Measurements from ENCODE around the gene TTC23. TPM values are rescaled to one million over a fixed set of nuclear protein-coding genes. Genes with fewer than 3 reads are reported as not detected.

Gene TTC23
- total RNA-seq, 1 experiment from 2014 or later: 17.8 TPM

DNA sequence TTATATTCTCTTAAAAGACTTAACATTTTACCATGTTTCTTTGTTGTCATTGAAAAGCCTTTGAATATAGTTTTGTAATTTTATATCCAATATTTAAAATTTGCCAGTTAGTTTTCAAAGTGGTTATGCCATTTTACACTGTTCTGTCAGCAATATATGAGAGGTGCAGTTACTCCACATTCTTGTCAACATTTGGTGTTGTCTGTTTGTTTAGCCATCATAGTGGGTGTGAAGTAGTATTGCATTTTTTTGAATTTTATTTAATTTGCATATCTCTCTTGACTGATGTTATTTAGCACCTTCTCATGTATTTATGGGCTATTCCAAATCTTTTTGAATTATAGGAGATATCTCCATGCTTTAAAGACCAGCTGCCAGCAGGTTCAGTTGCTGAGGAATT, 42.3 kb upstream of the TTC23 start (continued):
- TF ChIP-seq, protein P1, sequence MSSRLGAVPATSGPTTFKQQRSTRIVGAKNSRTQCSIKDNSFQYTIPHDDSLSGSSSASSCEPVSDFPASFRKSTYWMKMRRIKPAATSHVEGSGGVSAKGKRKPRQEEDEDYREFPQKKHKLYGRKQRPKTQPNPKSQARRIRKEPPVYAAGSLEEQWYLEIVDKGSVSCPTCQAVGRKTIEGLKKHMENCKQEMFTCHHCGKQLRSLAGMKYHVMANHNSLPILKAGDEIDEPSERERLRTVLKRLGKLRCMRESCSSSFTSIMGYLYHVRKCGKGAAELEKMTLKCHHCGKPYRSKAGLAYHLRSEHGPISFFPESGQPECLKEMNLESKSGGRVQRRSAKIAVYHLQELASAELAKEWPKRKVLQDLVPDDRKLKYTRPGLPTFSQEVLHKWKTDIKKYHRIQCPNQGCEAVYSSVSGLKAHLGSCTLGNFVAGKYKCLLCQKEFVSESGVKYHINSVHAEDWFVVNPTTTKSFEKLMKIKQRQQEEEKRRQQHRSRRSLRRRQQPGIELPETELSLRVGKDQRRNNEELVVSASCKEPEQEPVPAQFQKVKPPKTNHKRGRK (CRISPR knock-in tag; IDR thresholded peaks at IDR 0.05; ENCODE audit: borderline replicate concordance): no peak
- TF ChIP-seq USF2 (CRISPR knock-in tag; IDR thresholded peaks at IDR 0.05): no peak
- no peak for TF ChIP-seq ZNF232 (CRISPR knock-in tag; IDR thresholded peaks at IDR 0.05)

- no peaks in the 10 kb centered on the region for H3K36me3 Mint-ChIP-seq
- TF ChIP-seq SMAD4 (CRISPR knock-in tag; IDR thresholded peaks at IDR 0.05): no peak
- TF ChIP-seq, protein P2, sequence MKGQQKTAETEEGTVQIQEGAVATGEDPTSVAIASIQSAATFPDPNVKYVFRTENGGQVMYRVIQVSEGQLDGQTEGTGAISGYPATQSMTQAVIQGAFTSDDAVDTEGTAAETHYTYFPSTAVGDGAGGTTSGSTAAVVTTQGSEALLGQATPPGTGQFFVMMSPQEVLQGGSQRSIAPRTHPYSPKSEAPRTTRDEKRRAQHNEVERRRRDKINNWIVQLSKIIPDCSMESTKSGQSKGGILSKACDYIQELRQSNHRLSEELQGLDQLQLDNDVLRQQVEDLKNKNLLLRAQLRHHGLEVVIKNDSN (CRISPR knock-in tag; IDR thresholded peaks at IDR 0.05): no peak
- TF ChIP-seq, protein P3, sequence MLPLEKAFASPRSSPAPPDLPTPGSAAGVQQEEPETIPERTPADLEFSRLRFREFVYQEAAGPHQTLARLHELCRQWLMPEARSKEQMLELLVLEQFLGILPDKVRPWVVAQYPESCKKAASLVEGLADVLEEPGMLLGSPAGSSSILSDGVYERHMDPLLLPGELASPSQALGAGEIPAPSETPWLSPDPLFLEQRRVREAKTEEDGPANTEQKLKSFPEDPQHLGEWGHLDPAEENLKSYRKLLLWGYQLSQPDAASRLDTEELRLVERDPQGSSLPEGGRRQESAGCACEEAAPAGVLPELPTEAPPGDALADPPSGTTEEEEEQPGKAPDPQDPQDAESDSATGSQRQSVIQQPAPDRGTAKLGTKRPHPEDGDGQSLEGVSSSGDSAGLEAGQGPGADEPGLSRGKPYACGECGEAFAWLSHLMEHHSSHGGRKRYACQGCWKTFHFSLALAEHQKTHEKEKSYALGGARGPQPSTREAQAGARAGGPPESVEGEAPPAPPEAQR (CRISPR knock-in tag; IDR thresholded peaks at IDR 0.05): no peak
- TF ChIP-seq CBFB (CRISPR knock-in tag; IDR thresholded peaks at IDR 0.05; ENCODE audit: low read depth): no peak
- TF ChIP-seq JAZF1 (CRISPR knock-in tag; IDR thresholded peaks at IDR 0.05): no peak
- TF ChIP-seq, protein P4, sequence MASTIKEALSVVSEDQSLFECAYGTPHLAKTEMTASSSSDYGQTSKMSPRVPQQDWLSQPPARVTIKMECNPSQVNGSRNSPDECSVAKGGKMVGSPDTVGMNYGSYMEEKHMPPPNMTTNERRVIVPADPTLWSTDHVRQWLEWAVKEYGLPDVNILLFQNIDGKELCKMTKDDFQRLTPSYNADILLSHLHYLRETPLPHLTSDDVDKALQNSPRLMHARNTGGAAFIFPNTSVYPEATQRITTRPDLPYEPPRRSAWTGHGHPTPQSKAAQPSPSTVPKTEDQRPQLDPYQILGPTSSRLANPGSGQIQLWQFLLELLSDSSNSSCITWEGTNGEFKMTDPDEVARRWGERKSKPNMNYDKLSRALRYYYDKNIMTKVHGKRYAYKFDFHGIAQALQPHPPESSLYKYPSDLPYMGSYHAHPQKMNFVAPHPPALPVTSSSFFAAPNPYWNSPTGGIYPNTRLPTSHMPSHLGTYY (CRISPR knock-in tag; IDR thresholded peaks at IDR 0.05): no peak
- TF ChIP-seq CREM (CRISPR knock-in tag; IDR thresholded peaks at IDR 0.05): no peak
- TF ChIP-seq ETV6 (CRISPR knock-in tag; IDR thresholded peaks at IDR 0.05): no peak
- TF ChIP-seq CREB1 (CRISPR knock-in tag; IDR thresholded peaks at IDR 0.05): no peak
- TF ChIP-seq EMX1 (CRISPR knock-in tag; IDR thresholded peaks at IDR 0.05): no peak
- no peak for TF ChIP-seq MXD4 (CRISPR knock-in tag; IDR thresholded peaks at IDR 0.05; ENCODE audit: borderline replicate concordance)
- TF ChIP-seq, protein P5, sequence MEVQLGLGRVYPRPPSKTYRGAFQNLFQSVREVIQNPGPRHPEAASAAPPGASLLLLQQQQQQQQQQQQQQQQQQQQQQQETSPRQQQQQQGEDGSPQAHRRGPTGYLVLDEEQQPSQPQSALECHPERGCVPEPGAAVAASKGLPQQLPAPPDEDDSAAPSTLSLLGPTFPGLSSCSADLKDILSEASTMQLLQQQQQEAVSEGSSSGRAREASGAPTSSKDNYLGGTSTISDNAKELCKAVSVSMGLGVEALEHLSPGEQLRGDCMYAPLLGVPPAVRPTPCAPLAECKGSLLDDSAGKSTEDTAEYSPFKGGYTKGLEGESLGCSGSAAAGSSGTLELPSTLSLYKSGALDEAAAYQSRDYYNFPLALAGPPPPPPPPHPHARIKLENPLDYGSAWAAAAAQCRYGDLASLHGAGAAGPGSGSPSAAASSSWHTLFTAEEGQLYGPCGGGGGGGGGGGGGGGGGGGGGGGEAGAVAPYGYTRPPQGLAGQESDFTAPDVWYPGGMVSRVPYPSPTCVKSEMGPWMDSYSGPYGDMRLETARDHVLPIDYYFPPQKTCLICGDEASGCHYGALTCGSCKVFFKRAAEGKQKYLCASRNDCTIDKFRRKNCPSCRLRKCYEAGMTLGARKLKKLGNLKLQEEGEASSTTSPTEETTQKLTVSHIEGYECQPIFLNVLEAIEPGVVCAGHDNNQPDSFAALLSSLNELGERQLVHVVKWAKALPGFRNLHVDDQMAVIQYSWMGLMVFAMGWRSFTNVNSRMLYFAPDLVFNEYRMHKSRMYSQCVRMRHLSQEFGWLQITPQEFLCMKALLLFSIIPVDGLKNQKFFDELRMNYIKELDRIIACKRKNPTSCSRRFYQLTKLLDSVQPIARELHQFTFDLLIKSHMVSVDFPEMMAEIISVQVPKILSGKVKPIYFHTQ (CRISPR knock-in tag; IDR thresholded peaks at IDR 0.05): no peak
- no peak for TF ChIP-seq OVOL2 (CRISPR knock-in tag; IDR thresholded peaks at IDR 0.05; ENCODE audit: borderline replicate concordance)
- TF ChIP-seq FOXP4 (CRISPR knock-in tag; IDR thresholded peaks at IDR 0.05): no peak
- no peak for TF ChIP-seq ESRRA (CRISPR knock-in tag; IDR thresholded peaks at IDR 0.05; ENCODE audit: borderline replicate concordance)
- no peak for TF ChIP-seq ZNF317 (CRISPR knock-in tag; IDR thresholded peaks at IDR 0.05; ENCODE audit: borderline replicate concordance, low read depth)
- TF ChIP-seq FOXK1 (CRISPR knock-in tag; IDR thresholded peaks at IDR 0.05): no peak
- TF ChIP-seq GABPB1 (CRISPR knock-in tag; IDR thresholded peaks at IDR 0.05): no peak
- no peak for TF ChIP-seq SP1 (CRISPR knock-in tag; conservative IDR thresholded peaks at IDR 0.05)
- no peak for TF ChIP-seq NR1H2 (CRISPR knock-in tag; IDR thresholded peaks at IDR 0.05)
- CTCF ChIA-PET: no interaction called here
- POLR2A ChIA-PET: no interaction called here
- H3K27ac Mint-ChIP-seq: no peak overlapping the region
- H3K27me3 Mint-ChIP-seq (ENCODE audit: low read depth): no peaks in the 10 kb centered on the region
- no peak for DNase-seq (ENCODE audit: low spot score)
- H3K4me1 Mint-ChIP-seq: peaks cover 4% of the 10 kb centered on the region; the same call in 1 of the 2 replicates
- H3K9me3 Mint-ChIP-seq: no peaks in the 10 kb centered on the region
- ATAC-seq: no peak
- H3K4me3 Mint-ChIP-seq: no peak overlapping the region
Observed at GRCh38 chr15:99283717-99284116, 34.3 kb upstream of the TTC23 start.

Data from WTC11 (cell line).